GM21737 (cell line): ENCODE measurements around the gene BANK1.

Source experiments
- ATAC-seq: cut with Tn5 transposase; IDR thresholded peaks from one replicate; pipeline ENCODE4 v1.9.1; 2021; ENCODE audit warnings: mild to moderate bottlenecking, moderate library complexity; ENCODE audit not compliant: unreplicated experiment

BANK1 gene

DNA sequence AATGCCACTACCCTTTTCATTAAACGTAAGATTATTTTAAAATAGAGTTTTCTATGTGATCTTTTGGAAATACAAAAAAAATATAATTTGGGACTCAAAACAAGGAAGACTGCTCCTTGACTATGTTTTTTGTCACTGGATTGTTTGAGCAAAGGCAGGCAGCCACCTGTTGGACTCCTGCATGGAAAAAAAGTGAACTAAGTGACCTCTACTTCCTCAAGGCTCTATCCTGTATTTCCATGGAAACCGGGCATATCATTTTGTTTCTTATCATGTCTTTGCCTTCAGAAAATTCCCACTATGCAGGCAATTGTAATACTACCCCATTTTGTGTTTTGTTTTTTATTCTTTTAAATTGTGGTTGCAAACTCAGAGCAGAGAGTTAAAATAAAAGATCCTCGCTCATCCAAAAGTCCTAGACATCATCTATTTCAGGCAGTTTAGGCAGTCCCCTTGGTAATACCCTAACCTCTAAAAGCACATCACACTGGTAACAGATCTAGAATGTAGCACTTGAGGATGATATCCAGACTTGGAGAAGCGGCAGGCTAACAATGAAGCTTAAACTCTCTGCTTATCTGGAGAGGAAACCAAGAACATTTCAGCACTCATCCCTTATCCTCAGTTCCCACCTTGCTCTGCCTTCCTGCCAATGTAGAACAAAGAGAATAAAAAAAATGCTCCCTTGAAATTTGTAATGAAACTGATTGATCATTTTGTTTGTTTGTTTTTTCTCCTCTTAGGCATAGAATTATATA, 165.7 kb downstream of the BANK1 start:
- ATAC-seq, result no peak

DNA sequence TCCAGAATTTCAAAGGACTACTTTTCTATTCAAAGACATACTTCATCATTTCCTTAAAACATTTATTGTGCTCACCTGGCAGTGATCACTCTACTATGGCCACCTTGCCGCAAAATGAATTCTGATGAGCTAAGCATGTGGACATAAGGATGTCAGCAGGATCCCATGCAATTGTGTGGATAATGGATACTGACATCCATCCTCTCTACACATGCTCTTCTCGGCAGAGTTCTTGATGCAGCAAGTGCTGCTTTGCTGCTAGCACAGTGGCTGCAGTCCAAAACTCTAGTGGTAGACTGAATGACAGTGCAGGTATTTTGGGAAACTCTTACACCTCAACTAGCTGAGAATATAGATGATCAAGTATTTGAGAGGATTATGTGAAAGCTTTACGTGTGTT, 168.0 kb downstream of the BANK1 start:
- no peak for ATAC-seq

DNA sequence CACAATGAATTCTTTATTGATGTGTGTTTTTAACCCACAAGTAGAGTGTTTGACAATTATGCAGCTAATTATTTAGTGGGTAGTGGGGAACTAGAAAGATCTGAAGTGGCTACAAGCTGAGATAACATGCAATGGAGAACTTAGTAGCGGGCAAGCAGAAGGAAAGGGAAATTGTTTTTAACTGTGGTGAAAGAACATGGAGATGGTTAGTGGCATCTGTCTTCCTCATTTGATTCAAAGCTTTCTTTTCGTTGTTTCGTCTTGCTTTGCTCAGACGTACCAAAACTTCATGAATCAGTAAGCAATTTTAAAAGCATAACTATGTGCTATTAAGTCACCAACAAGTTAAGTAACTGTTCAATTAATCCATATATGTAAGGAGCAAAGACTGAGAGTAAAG, 169.9 kb downstream of the BANK1 start:
- no peak for ATAC-seq

DNA sequence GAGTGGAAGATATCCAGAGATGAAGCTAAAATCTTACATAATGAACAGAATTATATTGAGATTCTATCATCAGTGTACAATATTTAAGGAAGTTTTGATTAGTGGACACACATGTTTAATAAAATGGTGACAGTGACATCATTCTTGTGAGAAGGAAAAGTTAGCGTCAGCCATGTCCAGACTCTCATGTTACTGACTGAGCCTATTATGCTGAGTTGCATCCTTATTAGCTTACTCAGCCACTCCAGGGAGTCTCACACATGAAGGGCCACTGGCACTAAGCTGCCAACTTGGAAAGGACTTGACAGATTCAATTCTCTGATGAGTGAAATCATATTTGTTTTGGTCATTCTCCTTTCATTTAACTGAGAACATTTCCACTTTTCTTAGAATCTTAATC, 170.6 kb downstream of the BANK1 start:
- no peak for ATAC-seq

DNA sequence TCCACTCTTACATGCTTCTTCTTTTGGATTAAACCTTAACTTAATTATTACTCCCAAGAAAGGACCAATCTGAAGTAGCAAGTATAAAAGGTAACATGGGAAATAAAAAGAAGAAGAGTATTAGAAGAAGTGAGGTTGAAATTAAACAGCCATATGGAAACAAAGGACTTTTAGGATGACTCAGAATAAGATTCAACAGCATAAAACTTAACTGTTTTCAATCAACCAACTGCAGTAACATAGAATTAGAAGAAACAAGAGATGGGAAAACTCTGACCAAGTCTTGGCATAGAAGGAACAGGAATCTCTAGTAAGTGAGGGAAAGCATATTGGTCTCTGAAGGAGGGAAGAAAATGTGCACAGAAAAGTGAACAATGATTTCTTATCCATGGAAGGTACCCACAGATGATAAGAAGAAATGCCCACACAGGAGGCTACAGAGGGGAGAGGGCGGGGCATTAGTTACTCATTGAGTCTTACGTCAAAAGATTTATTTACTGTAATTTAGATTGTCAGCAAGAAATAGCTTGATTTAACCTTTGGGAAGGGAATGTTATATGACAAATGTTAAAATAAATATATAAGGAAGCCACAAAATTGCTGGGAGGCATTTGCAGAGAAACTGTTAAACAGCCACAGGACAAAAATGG, 177.3 kb downstream of the BANK1 start:
- ATAC-seq, result no peak

DNA sequence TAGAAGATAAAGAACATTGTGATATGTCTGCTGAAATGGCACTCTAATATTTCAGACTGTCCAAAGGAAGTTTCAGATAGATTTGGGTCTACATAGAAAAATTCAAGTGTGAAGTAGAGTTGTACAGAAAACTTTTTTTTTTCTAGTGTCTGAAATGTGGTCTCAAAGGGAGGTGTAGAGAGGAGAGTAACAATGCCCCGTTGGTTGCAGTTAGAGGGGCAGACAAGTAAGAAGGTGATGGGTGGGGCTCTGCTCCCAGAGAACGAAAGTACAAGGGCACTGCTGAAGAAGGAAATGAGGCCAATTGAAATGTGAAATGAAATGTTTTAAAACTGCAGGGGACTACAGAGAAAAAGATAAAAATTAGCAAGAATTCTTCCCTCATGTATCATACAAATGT, 177.8 kb downstream of the BANK1 start:
- no peak for ATAC-seq

DNA sequence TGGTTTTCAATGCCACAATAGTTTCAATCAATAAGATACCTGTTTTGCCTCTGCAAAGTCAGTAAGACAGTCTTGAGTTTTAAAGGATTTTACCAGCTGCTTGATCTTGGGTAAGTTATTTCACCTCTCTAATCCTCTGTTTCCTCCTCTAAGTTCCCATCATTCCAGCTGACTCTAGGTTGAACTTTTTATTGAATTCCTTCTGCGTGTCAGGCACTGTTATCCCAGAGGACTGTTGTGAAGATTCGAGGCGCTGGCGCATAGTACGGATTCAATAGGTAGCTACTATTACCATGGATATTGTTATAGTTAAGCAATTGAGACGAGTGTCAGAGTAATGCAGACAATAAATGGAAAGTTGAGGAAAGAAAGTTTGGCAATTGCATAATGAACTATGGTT, 179.4 kb downstream of the BANK1 start:
- ATAC-seq, result no peak

DNA sequence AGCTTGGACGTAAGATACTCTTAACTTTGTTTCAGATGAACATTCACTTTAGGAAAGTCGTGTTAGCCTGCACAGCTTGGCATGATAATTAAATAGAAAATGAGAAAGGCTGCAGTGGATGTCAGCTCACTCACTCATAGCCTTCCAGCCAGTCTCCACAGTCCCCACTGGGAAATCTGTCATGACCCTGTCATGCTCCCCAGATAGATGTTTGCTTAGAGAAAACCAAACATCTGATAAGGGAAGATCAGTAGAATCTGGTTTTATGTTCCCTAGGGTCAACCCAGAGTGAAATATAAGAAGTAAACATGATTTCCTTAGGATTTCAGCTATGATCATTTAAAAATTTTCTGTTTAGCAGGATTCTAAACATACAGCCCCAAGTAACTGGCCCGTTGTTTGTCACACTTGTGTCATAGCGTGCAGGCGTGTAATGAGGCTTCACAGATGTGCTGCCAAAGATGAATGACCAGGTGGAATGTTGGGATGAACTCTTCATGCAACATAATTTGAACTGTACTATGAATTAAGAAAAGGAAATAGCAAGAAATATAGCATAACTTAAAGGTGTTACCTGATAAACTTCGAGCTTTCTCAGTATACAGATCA, 180.1 kb downstream of the BANK1 start:
- no peak for ATAC-seq

DNA sequence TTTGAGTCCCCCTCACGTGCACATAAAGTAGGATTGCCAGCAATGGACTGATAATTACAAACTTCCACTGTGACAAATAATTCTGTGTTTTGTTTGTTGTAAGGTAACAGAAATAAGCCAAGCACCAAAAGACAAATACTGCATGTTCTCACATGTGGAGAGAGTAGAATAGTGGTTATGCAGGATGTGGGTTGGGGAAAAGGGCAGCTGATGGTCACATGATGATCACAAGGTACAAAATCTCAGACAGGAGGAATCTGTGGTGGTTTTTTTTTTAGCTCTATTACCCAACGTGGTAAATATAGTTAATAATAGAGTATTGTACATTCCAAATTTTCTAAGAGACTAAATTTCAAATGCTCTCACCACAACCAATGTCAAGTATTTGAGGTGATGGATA, 182.3 kb downstream of the BANK1 start:
- no peak for ATAC-seq

DNA sequence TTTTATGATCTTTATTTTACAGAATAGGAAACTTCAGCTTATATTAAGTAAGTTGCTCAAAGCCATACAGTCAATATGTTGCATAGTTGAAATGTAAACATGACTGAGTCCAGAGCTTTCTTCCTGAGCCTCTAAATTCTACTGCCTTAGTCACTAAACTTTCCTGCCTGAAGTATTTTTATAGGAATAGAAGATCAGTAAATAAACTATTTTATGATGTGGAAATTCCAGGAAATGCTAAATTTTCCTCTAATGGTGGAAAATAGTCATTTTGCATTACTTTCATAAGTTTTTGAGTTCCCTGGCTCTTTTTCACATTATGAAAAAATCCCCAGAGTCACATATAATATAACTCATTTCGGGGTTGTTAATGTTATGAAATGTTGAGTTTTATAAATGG, 182.8 kb downstream of the BANK1 start:
- ATAC-seq, result no peak

DNA sequence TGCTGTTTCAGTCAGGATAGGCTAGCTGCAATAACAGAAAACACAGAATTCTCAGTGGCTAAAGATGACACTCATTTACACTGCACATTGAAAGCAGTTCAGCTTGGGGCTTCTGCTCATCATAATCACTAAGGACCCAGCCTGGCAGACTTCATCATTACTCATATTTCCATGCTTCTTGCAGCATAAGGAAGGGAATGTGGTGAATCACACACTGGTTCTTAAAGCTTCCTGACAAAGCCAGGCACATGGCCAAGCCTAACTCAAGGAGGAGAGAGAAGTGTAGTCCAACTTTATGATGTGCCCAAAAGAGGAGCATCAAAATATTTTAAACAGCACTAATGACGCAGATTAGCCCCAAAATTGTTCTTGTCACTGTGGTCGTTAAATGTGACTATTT, 186.5 kb downstream of the BANK1 start:
- ATAC-seq, result no peak

DNA sequence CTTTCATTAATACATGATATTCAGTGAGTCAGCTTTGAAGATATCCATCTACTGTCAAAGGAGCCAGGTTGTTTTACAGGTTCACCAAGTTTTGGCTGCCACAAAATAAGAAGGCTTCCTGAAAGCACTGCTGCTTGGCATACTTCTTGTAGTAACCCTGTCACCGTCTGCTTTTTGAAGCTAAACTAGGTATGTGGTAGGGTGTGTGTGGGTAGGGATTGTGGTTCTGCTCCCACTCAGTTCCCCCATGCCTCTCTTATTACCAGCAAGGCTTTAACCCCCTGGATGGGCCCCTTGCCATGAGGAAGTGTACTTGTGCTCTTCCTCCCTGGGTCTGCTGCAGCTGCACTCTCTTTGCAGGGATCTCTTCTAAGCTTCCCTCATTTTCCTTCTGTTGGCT, 191.2 kb downstream of the BANK1 start:
- ATAC-seq, result no peak

DNA sequence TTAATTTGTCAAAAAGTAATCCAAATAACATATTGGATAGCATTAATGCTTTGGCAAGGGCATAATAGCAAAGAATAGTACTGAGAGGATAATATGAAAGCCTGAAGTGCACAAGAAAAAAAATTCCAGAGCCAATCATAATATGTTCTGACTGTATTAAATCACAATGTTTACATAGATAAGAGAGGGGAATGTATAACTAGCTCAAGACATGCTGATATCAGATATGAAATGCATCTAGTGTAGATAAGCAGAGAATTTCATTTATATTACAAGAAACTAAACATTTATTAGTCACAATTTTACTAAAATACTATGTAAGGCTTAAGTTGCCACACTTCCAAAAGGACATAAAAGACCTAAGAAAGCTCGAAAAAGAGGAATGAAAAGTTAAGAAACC, 193.3 kb downstream of the BANK1 start:
- no peak for ATAC-seq

DNA sequence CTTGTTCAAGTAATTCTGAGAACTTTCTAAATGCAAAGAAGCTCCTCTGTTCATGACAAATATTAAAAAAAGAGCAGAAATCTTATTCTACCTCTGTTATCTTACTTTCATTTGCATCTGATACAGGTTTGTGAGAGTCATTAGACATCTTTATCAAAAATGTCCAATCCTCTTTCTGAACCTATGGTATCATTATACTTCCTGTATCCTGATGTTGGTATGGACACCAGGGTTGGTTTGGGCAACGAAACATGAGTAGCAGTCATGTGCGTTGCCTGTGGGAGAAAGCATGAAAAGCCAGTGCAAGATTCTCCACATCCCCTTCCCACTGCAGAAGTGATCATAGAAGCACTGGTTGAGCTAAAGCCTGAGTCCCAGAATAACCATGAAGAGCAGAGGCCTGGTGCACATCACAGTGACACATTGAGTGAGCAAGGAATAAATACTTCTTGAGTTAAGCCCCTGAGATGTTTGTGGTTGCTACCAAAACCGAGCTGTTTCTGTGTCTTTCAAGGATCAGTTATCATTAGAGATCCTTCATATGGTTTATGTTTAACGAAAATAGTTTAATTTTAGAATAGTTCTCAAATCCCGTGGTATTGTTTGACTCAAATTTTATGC, 197.2 kb downstream of the BANK1 start:
- ATAC-seq, result peak; percentile 94

DNA sequence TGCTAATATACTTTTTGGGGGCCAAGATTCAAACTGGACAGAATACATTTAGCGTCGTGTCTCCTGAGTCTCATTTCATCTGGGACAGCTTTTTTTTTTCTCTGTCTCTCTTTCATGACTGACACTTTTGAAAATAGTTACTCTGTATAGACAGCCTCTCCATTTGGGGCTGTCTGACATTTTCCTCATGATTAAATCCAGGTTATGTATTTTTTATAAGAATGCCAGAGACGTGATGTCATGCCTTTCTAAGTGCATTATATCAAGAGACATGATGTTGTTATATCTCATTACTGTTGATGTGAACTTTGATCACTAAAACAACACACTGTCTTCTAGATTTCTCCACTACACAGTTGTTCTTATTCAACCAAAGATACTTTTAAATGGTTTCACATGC, 199.0 kb downstream of the BANK1 start:
- no peak for ATAC-seq

DNA sequence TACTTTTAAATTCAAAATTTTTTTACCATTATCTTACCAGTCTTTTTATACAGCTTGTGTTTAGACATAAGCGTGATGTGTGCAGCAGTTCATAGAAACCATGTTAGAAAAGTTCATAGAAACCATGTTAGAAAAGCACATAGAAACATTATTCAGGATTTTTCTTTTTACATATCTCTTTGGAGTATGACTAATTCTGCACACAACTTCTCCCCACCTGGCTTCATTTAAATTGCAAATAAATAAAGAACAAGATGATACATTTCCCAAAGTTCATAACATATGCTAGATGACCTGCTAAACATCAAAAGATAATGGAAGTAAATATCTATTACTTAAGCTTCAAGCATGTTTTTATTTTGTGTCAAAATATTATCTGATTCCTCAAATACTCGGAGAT, 201.9 kb downstream of the BANK1 start:
- ATAC-seq, result no peak

DNA sequence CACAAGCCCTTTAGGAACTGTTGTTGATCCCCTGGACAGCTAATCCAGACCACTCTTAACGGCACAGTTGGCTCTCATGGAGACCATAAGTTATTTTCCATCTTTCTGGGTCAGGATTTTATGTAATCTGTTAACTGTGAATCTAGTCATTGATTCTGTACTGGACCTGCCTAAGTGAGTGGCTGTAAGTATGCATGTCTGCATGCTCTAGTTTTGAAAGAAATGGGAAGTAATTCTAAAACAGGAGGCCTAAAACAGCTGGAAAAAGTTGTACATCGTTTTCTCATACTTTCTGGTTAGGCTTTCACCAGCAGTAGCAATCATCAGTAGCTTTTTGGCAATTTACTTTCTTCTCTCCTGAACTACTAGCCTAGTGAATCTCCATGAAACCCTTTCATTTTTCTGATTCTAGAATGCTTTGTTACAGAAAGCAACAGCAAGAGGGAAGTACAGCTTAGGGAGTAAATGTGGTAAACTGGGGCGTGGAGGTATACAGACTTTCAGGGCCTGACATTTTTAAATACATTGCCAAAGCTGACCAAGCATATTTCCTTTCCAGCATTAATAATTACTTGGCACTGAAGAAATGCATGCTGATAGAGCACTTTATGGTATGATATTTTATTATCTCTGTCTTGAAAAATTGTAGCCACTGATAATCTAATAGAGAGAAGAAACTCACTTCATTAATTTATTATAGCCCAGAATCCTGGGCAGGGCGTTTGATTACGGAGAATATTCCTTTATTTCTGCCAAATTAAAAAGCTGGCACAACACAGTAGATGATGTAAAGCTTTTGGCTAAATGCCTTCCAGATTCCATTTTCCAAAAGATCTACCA, 202.7 kb downstream of the BANK1 start:
- ATAC-seq, result no peak

DNA sequence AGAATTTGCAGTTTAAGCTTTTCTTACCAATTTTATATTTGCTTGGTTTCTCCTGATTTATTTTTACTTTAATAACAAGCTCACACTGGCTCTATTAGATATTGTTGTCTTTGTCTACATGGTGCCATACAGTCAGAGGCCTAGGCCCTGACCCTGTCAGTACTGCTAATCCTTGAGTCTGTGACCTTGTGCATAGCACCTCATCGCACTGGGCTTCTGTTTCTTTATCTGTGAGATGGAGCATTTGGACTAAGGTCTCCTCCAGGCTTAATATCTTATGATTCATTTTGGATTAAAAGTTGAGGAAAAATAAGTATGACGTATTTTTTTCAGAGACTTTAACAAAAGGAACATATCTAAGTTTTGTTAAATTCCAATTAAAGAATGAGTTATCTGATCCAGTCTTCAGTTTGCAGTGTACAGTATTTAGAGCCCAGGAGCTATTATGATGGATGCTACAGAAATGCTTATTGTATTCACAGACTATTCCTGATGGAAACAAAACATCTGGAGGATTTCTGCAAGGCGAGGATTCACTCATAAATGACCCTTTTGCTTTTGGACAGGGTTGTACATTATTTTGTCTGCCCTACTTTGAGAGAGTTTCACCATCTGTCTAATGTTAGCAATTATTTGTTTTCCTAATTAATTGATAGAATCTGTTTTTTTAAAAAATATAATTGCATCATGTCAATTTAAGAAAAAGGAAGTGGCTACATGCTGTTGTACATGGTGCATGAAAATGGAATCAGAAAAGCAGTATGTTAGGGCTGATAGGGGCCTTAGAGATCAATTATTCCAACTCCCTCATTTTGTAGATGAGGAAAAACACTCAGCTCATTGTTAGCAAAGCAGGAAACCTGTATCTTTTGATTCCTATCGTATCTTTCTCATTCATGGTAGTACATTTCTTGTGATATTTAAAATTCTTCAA, 203.6 kb downstream of the BANK1 start:
- ATAC-seq, result no peak

DNA sequence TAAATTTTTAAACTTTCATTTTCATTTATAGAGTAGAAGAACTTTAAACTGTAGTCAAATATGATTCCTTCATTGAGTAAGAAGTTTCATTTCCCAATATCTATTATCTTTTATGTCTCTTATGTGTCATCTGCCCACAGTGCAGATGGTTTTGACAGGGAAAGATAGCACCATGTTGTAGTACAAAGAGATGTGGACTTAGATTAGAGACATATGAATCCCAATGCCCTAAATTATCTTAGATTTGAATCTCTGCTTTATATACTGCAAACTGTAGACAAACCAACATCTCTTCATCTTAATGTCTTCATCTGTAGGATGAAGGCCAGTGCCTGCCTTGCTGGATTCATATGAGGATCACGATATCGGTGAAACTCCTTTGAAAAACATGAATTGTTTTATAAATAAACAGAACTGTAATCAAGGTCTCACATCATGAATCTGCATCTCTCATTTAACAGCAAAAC, 217.5 kb downstream of the BANK1 start:
- ATAC-seq, result peak; percentile 78

DNA sequence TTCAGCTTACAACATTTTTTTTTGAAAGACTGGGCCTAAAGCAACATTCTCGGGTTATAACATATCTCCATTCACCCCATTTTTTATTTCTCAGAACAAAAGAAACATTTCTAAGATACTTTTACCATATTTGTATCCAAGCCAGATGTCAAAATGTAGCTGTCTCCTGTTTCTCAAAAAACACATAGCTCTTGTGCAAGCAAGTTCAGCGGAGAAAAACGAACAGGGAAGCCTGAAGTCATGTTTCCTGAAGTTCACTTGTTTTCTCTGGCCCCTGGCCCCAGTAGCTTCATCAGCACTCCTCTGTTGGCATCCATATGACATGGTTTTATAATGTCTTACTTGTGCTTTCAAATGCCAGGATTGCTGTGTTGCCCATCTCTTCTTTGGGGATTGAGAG, 218.2 kb downstream of the BANK1 start:
- ATAC-seq, result no peak
